Osteoblast (primary cell): ENCODE measurements around the gene SERBP1. TPM values are rescaled to one million over a fixed set of nuclear protein-coding genes. Genes with fewer than 3 reads are reported as not detected.
A peak's percentile ranks its signal among the peaks of the same experiment; 100 is the strongest.

Experiments used
- DNase-seq: peaks from one replicate; pipeline ENCODE4 v3.0.0; 2011; ENCODE audit warnings: low spot score, mixed read lengths; ENCODE audit not compliant: insufficient read length; ENCODE audit errors: missing footprints
- H2AFZ ChIP-seq: 2 replicates; pipeline ENCODE4 v1.6.0; 2011; ENCODE audit warnings: mild to moderate bottlenecking, low read length
- H3K27ac ChIP-seq: 2 replicates; pipeline ENCODE4 v1.5.1; 2011; ENCODE audit warnings: mild to moderate bottlenecking, low read depth, low read length, moderate library complexity
- H3K27me3 ChIP-seq: 2 replicates; pipeline ENCODE4 v1.6.0; 2012; ENCODE audit warnings: mild to moderate bottlenecking, control low read depth, inconsistent platforms, low read length, moderate library complexity; ENCODE audit not compliant: insufficient read depth
- H3K36me3 ChIP-seq: 2 replicates; pipeline ENCODE4 v1.5.1; 2011; ENCODE audit warnings: mild to moderate bottlenecking, low read length, control low read depth, moderate library complexity; ENCODE audit not compliant: insufficient read depth
- H3K4me1 ChIP-seq: 2 replicates; pipeline ENCODE4 v1.5.1; 2011; ENCODE audit warnings: mild to moderate bottlenecking, low read length, control low read depth, moderate library complexity; ENCODE audit not compliant: insufficient read depth
- H3K4me2 ChIP-seq: 2 replicates; pipeline ENCODE4 v1.6.0; 2011; ENCODE audit warnings: mild to moderate bottlenecking, low read length; ENCODE audit not compliant: insufficient read depth
- H3K4me3 ChIP-seq: fragments of 200-600 bp; sonication (generic); 3 replicates; pipeline ENCODE4 v1.5.1; 2012; ENCODE audit warnings: mild to moderate bottlenecking, low read length, inconsistent platforms; ENCODE audit not compliant: insufficient read depth
- H3K79me2 ChIP-seq: 2 replicates; pipeline ENCODE4 v1.6.0; 2012; ENCODE audit warnings: mild to moderate bottlenecking, low read length, control low read depth, inconsistent platforms; ENCODE audit not compliant: insufficient read depth
- H3K9me3 ChIP-seq: 2 replicates; pipeline ENCODE4 v1.5.1; 2011; ENCODE audit warnings: low read depth, low read length, control low read depth
- H4K20me1 ChIP-seq: 2 replicates; pipeline ENCODE4 v1.6.0; 2012; ENCODE audit warnings: mild to moderate bottlenecking, low read length, control low read depth; ENCODE audit not compliant: insufficient read depth
- total RNA-seq: library from RNA; depleted of rRNA; stranded (reverse); fragments of >200 nt; gene quantifications from 2 replicates; pipeline ENCODE4 v1.2.3, GENCODE V29; 2012
- TF ChIP-seq, protein P1 (sequence below): IDR thresholded peaks from 2 replicates; pipeline ENCODE4 v1.5.1; 2011; ENCODE audit warnings: mild to moderate bottlenecking, low read depth, low read length, moderate library complexity; ENCODE audit errors: extremely low read depth

The SERBP1 gene
- total RNA-seq, 1 donor: 161 TPM

DNA sequence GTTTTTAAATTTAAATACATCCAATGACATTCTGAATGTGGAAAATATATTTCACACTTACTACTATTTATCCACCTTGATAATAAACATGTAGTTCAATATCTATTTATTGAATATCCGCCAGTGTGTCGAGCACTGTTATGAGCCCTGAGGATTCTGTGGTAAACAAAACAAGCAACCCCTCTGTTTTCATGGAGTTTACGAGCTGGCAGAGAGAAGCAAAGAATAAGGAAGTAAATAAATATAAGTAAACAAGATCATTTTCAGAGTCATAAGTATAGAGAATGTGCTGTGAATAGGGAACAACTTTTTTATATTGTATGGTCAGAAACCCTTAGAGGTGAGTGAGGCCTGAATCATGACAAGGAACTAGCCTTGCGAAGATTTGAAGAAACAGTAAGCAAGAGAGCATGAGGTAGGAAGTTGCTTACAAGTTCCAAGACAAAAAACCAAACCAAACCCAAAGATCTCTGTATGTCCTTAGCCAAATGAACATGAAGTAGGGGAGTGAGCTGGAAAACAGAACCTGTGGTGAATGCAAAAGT, 6.4 kb upstream of the SERBP1 start:
- Histone ChIP-seq H3K79me2 (no peaks in the 10 kb centered on the region), H3K27me3 (peaks cover 2% of the 10 kb centered on the region), H3K4me2 (no peak overlapping the region), H3K4me3 (no peak overlapping the region), H3K36me3 (no peaks in the 10 kb centered on the region), H2AFZ (no peak overlapping the region), H4K20me1 (no peaks in the 10 kb centered on the region), H3K4me1 (peaks cover 12% of the 10 kb centered on the region), H3K27ac (no peak overlapping the region), H3K9me3 (no peaks in the 10 kb centered on the region)
- TF ChIP-seq, protein P1, sequence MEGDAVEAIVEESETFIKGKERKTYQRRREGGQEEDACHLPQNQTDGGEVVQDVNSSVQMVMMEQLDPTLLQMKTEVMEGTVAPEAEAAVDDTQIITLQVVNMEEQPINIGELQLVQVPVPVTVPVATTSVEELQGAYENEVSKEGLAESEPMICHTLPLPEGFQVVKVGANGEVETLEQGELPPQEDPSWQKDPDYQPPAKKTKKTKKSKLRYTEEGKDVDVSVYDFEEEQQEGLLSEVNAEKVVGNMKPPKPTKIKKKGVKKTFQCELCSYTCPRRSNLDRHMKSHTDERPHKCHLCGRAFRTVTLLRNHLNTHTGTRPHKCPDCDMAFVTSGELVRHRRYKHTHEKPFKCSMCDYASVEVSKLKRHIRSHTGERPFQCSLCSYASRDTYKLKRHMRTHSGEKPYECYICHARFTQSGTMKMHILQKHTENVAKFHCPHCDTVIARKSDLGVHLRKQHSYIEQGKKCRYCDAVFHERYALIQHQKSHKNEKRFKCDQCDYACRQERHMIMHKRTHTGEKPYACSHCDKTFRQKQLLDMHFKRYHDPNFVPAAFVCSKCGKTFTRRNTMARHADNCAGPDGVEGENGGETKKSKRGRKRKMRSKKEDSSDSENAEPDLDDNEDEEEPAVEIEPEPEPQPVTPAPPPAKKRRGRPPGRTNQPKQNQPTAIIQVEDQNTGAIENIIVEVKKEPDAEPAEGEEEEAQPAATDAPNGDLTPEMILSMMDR: no peak
- no peak for DNase-seq

DNA sequence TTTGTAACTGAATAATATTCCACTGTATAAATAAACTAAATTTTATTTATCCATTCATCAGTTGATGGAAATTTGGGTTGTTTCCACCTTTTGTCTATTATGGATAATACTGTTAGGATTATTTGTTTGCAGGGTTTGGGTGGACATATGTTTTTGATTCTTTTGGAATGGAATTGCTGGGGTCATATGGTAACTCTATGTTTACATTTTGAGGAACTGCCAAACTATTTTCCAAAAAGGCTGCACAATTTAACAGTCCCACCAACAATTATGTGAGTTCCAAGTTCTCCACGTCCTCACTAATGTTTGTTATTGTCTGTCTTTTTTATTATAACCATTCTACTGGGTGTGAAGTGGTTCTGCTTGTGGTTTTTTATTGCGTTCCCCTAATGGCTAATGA, 4.3 kb upstream of the SERBP1 start:
- Histone ChIP-seq H3K9me3 (no peaks in the 10 kb centered on the region), H2AFZ (no peak overlapping the region), H4K20me1 (peaks cover 2% of the 10 kb centered on the region), H3K27ac (no peak overlapping the region), H3K36me3 (no peaks in the 10 kb centered on the region), H3K79me2 (peaks cover 7% of the 10 kb centered on the region), H3K4me3 (no peak overlapping the region), H3K27me3 (peaks cover 2% of the 10 kb centered on the region), H3K4me1 (peaks cover 10% of the 10 kb centered on the region), H3K4me2 (no peak overlapping the region)
- no peak for DNase-seq
- TF ChIP-seq, protein P1: no peak

DNA sequence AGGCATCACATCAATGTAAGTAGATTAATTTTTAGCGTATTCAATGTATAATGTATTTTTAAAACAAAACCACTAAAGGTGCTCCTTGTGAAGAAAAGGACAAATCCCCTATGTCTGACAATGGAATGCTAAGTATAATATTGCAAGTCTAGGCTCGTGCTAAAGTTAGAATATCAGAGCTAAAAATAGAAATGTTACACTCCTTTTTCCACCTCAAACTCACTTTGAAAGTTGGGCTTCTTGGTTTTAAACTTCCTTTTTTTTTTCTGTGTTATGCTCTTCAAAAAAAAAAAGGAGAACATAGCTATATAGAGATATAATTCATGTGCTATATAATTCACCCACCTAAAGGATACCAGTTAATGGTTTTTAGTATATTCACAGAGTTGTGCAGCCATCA, 3.6 kb upstream of the SERBP1 start:
- no peak overlapping the region for H2AFZ ChIP-seq
- no peak overlapping the region for H3K4me2 ChIP-seq
- no peak overlapping the region for H3K27ac ChIP-seq
- H3K27me3 ChIP-seq: peaks cover 2% of the 10 kb centered on the region
- TF ChIP-seq, protein P1: no peak
- no peak for DNase-seq
- no peaks in the 10 kb centered on the region for H3K9me3 ChIP-seq
- no peak overlapping the region for H3K4me3 ChIP-seq
- H3K4me1 ChIP-seq: peaks cover 10% of the 10 kb centered on the region
- peaks cover 14% of the 10 kb centered on the region for H3K79me2 ChIP-seq
- H3K36me3 ChIP-seq: no peaks in the 10 kb centered on the region
- peaks cover 9% of the 10 kb centered on the region for H4K20me1 ChIP-seq

DNA sequence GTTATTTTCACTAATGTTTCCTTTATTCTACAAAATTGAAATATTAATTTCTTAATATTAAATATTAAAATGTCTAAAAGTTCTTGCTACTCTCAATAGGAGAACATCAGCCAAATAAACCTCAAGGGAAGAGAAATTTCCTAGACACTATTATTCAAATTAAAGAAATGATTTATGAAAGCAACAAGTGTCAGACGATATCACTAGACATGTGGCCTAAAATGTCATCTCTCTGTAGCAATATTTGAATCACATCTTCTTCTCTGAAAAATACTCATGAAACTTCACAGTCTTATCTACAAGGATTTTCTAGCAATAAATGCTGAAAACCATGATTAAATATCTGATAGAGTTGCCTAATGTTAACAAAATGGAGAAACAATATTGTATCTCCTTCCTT, 2.5 kb upstream of the SERBP1 start:
- Histone ChIP-seq H3K4me2 (no peak overlapping the region), H3K79me2 (peaks cover 25% of the 10 kb centered on the region), H4K20me1 (peaks cover 20% of the 10 kb centered on the region), H3K36me3 (no peaks in the 10 kb centered on the region), H3K4me3 (no peak overlapping the region), H2AFZ (peak overlapping the region; percentile 17), H3K9me3 (no peaks in the 10 kb centered on the region), H3K4me1 (peaks cover 10% of the 10 kb centered on the region), H3K27ac (no peak overlapping the region), H3K27me3 (peaks cover 2% of the 10 kb centered on the region)
- DNase-seq: no peak
- TF ChIP-seq, protein P1: no peak
